AG04450 (cell line): Measurements from ENCODE around the gene ETV6. TPM values are rescaled to one million over a fixed set of nuclear protein-coding genes. Genes with fewer than 3 reads are reported as not detected.
A peak's percentile ranks its signal among the peaks of the same experiment; 100 is the strongest.
"Not testable (repeated sequence)": the region's sequence is repeated elsewhere in the genome, so short reads cannot be mapped to it uniquely, and the experiment has no call there.

ENCODE experiments used
- CTCF ChIA-PET: fragments of 300-600, 350-600 bp; formaldehyde crosslinking; extraction: SDS; loops from one replicate; lab custom pipeline; 2022; ENCODE audit warnings: antibody characterized with exemption, inconsistent platforms; lab: Charles Lee
- POLR2A ChIA-PET: fragments of 350-600 bp; formaldehyde crosslinking; extraction: SDS; loops from one replicate; lab custom pipeline; 2021; ENCODE audit warnings: antibody characterized with exemption, inconsistent platforms; lab: Yijun Ruan, JAX
- DNase-seq: peaks from one replicate; pipeline ENCODE4 v3.0.0-alpha.2; 2011; ENCODE audit warnings: low read depth, low spot score
- H3K27ac ChIP-seq: one replicate; pipeline ENCODE4 v1.5.1; 2012; ENCODE audit warnings: low read depth, low read length, control low read depth
- H3K27me3 ChIP-seq: one replicate; pipeline ENCODE4 v1.6.0; 2012; ENCODE audit warnings: low read length; ENCODE audit not compliant: control insufficient read depth, insufficient read depth
- H3K4me3 ChIP-seq: 2 replicates; pipeline ENCODE4 v1.5.1; 2011; ENCODE audit warnings: mild to moderate bottlenecking, low read depth, low read length, control low read depth
- H3K9me3 ChIP-seq: 2 replicates; pipeline ENCODE4 v1.5.1; 2012; ENCODE audit warnings: low read length; ENCODE audit not compliant: control insufficient read depth, insufficient read depth
- polyA plus RNA-seq: library from polyadenylated mRNA; depleted of rRNA; stranded (reverse); fragments of >200 nt; gene quantifications from 2 replicates; pipeline ENCODE4 v1.2.3, GENCODE V29; 2011
- TF ChIP-seq, protein P1 (sequence below): IDR thresholded peaks from 2 replicates; pipeline ENCODE4 v1.5.1; 2011; ENCODE audit warnings: low read depth, low read length, control low read depth, inconsistent platforms

The ETV6 gene
- polyA plus RNA-seq, 1 experiment = 7.9 TPM

- CTCF ChIA-PET = interaction anchor here (1.0 to 2.2 kb wide), 4 partner anchors 15 to 413 kb away, joined by 3 to 9 read pairs (median 5); no protein-coding TSS in a partner anchor
- POLR2A ChIA-PET = interaction anchor here (0.6 to 1.0 kb wide), 2 partner anchors 26 to 1082 kb away, joined by 5 to 6 read pairs; partner anchors contain the start of gene ETV6
- no peak overlapping the region for H3K27ac ChIP-seq
- H3K9me3 ChIP-seq = no peaks in the 10 kb centered on the region
- H3K27me3 ChIP-seq = no peaks in the 10 kb centered on the region
- peak; percentile 32 for DNase-seq
- H3K4me3 ChIP-seq = no peak overlapping the region
- TF ChIP-seq, protein P1, sequence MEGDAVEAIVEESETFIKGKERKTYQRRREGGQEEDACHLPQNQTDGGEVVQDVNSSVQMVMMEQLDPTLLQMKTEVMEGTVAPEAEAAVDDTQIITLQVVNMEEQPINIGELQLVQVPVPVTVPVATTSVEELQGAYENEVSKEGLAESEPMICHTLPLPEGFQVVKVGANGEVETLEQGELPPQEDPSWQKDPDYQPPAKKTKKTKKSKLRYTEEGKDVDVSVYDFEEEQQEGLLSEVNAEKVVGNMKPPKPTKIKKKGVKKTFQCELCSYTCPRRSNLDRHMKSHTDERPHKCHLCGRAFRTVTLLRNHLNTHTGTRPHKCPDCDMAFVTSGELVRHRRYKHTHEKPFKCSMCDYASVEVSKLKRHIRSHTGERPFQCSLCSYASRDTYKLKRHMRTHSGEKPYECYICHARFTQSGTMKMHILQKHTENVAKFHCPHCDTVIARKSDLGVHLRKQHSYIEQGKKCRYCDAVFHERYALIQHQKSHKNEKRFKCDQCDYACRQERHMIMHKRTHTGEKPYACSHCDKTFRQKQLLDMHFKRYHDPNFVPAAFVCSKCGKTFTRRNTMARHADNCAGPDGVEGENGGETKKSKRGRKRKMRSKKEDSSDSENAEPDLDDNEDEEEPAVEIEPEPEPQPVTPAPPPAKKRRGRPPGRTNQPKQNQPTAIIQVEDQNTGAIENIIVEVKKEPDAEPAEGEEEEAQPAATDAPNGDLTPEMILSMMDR = no peak
These were observed 26.1 kb upstream of the ETV6 start for GRCh38 chr12:11623382-11623781.

DNA sequence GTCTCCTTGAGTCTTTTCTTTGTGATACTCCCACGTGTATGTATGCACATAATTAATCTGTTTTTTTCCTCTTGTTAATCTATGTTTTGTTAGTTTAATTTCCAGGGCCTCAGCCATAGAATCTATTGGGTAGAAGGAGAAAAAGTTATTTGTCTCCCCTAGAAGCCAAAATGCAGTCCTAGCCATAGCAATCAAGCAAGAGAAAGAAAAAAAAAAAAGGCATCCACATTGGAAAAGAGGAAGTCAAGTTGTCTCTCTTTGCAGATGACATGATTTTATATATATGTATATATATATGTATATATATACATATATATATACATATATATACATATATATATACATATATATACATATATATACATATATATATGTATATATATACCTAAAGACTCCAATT lies 25.4 kb upstream of the ETV6 start:
- H3K27me3 ChIP-seq = no peaks in the 10 kb centered on the region
- H3K27ac ChIP-seq = no peak overlapping the region
- TF ChIP-seq, protein P1 = no peak
- no peak for DNase-seq
- no peaks in the 10 kb centered on the region for H3K9me3 ChIP-seq
- ChIA-PET CTCF (interaction anchor here (1.0 to 2.2 kb wide), 4 partner anchors 43 to 412 kb away, joined by 3 to 9 read pairs (median 5); no protein-coding TSS in a partner anchor), POLR2A (interaction anchor here (1.0 kb wide), 1 partner anchor 25 kb away, joined by 5 read pairs; the partner anchor contains the start of gene ETV6)
- no peak overlapping the region for H3K4me3 ChIP-seq

- H3K27me3 ChIP-seq, DNase-seq, H3K27ac ChIP-seq, H3K4me3 ChIP-seq, H3K9me3 ChIP-seq, POLR2A ChIA-PET: not testable (repeated sequence)
- CTCF ChIA-PET = interaction anchor here (0.9 to 1.4 kb wide), 2 partner anchors 13 to 405 kb away, joined by 3 to 5 read pairs; no protein-coding TSS in a partner anchor
These were observed 21.8 kb upstream of the ETV6 start for GRCh38 chr12:11627709-11628108.

GRCh38 chr12:11628353-11628752 lies 21.1 kb upstream of the ETV6 start:
- TF ChIP-seq, protein P1 = no peak
- Histone ChIP-seq H3K27ac (no peak overlapping the region), H3K27me3 (no peaks in the 10 kb centered on the region), H3K4me3 (no peak overlapping the region), H3K9me3 (no peaks in the 10 kb centered on the region)
- DNase-seq = no peak
- ChIA-PET POLR2A (no interaction called here), CTCF (interaction anchor here (0.9 to 1.4 kb wide), 2 partner anchors 13 to 405 kb away, joined by 3 to 5 read pairs; no protein-coding TSS in a partner anchor)

DNA sequence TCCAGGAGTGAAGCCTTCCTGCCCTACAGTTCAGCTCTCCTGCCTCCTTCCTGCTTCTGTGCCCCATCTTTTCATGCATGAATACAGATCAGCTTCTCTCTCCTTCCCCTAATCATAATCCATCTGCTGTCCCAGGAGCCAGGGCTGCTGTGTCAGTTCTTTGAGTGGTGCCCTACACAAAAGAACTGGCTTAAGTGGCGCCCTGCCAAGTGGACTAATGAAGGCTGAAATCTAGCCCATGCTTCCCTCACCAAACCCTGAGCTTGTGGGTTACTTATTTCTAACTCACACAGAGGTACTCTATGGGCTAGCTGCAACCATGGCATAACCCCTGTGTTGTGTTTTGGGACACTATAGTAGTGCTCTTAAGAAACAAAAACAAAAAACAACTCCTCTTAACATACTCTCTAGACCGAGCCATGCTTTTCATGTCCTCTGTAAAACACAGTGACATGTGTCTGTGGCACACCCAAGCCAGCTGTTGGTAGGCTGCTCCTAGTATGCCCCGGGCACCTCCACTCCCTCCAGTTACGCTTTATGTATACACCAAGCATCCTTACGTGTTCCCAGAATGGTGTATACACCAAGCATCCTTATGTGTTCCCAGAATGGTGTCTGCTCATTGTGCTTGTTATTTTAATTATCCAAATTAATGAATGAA lies 19.3 kb upstream of the ETV6 start:
- POLR2A ChIA-PET = no interaction called here

More for the DNA sequence above, 19.3 kb upstream of the ETV6 start:
- Histone ChIP-seq H3K9me3 (no peaks in the 10 kb centered on the region), H3K27ac (no peak overlapping the region), H3K27me3 (no peaks in the 10 kb centered on the region), H3K4me3 (no peak overlapping the region)
- no peak for DNase-seq
- TF ChIP-seq, protein P1 = no peak
- CTCF ChIA-PET = interaction anchor here (1.1 kb wide), 2 partner anchors 403 to 406 kb away, joined by 3 to 4 read pairs; no protein-coding TSS in a partner anchor
